SU-DHL-6 (cell line): Measurements from ENCODE around the gene NLRP6.

ENCODE experiments used
- CTCF ChIP-seq: fragments of 200-600 bp; sonication (generic); IDR thresholded peaks from one replicate; pipeline ENCODE4 v1.5.1; 2017; ENCODE audit warnings: antibody characterized with exemption, mild to moderate bottlenecking, low read length, moderate library complexity; ENCODE audit not compliant: insufficient read depth, poor library complexity, severe bottlenecking
- EZH2phosphoT487 ChIP-seq: fragments of 200-600 bp; sonication (generic), shearing (Covaris generic); conservative IDR thresholded peaks from 2 replicates; pipeline ENCODE4 v1.6.1; 2018; ENCODE audit warnings: mild to moderate bottlenecking, antibody characterized with exemption, low read length, moderate library complexity, mixed read lengths

- TF ChIP-seq CTCF (no peak), EZH2phosphoT487 (no peak)
These were observed 6.9 kb upstream of the NLRP6 start for GRCh38 chr11:271319-271715.
